CD14-positive monocyte (primary cell): Measurements from ENCODE around the gene NUDT1. TPM values are rescaled to one million over a fixed set of nuclear protein-coding genes. Genes with fewer than 3 reads are reported as not detected.

Source experiments
- DNase-seq, 3 donors: peaks; one replicate each; pipeline ENCODE4 v3.0.0-alpha.2; 2011 to 2022
- H2AFZ ChIP-seq: 2 replicates; pipeline ENCODE4 v1.6.0; 2012; ENCODE audit warnings: mild to moderate bottlenecking, low read depth, low read length, inconsistent platforms; ENCODE audit not compliant: insufficient read depth, poor library complexity, severe bottlenecking
- H3K27ac ChIP-seq, 2 donors: 1 replicate in 1 of 2; 2 replicates in 1 of 2; pipeline ENCODE4 v1.5.1; 2012 to 2013; ENCODE audit warnings: low read length in 2 of 2, control low read depth in 1 of 2, inconsistent platforms in 1 of 2, low read depth in 1 of 2, mild to moderate bottlenecking in 1 of 2
- H3K27me3 ChIP-seq, 2 donors: one replicate each; pipeline versions ENCODE4 v1.6.0 to v1.6.1; 2011 to 2013; ENCODE audit warnings: low read length in 2 of 2; ENCODE audit not compliant: control insufficient read depth in 2 of 2, insufficient read depth in 2 of 2
- H3K36me3 ChIP-seq, 2 donors: replicated peaks in 1 of 2; 1 replicate in 1 of 2; 2 replicates in 1 of 2; pipeline versions ENCODE4 v1.5.1 to v1.6.1; 2012 to 2013; ENCODE audit warnings: low read length in 2 of 2, control low read depth in 1 of 2, inconsistent platforms in 1 of 2, mild to moderate bottlenecking in 1 of 2; ENCODE audit not compliant: insufficient read depth in 2 of 2, control insufficient read depth in 1 of 2
- H3K4me1 ChIP-seq, 2 donors: 1 replicate in 1 of 2; 2 replicates in 1 of 2; pipeline versions ENCODE4 v1.5.1 to v1.6.1; 2012 to 2013; ENCODE audit warnings: low read length in 2 of 2, control low read depth in 1 of 2, inconsistent platforms in 1 of 2, mild to moderate bottlenecking in 1 of 2, moderate library complexity in 1 of 2; ENCODE audit not compliant: insufficient read depth in 2 of 2, control insufficient read depth in 1 of 2
- H3K4me2 ChIP-seq: replicated peaks from 2 replicates; pipeline ENCODE3; 2012; ENCODE audit warnings: low read length, moderate library complexity, mild to moderate bottlenecking; ENCODE audit not compliant: poor library complexity, severe bottlenecking; ENCODE audit errors: extremely low read depth
- H3K4me3 ChIP-seq, 3 experiments: fragments of 200-600 bp in 1 of 3; sonication (generic) in 1 of 3; replicated peaks in 1 of 3; 1 replicate in 2 of 3; 2 replicates in 1 of 3; pipeline ENCODE4 v1.5.1; 2011 to 2013; ENCODE audit warnings: low read length in 3 of 3, mild to moderate bottlenecking in 3 of 3, control low read depth in 2 of 3, low read depth in 2 of 3, inconsistent platforms in 1 of 3, moderate library complexity in 1 of 3
- H3K79me2 ChIP-seq: 2 replicates; pipeline ENCODE4 v1.6.0; 2012; ENCODE audit warnings: mild to moderate bottlenecking, control low read depth, inconsistent platforms, low read length, moderate library complexity; ENCODE audit not compliant: insufficient read depth
- H3K9ac ChIP-seq: 2 replicates; pipeline ENCODE4 v1.6.0; 2017; ENCODE audit warnings: low read length, mild to moderate bottlenecking; ENCODE audit not compliant: insufficient read depth, poor library complexity, severe bottlenecking
- H3K9me3 ChIP-seq, 2 donors: replicated peaks in 1 of 2; 1 replicate in 1 of 2; 2 replicates in 1 of 2; pipeline versions ENCODE4 v1.5.1 to v1.6.1; 2012 to 2013; ENCODE audit warnings: low read length in 2 of 2, control low read depth in 1 of 2; ENCODE audit not compliant: control insufficient read depth in 1 of 2, insufficient read depth in 1 of 2
- H4K20me1 ChIP-seq: 2 replicates; pipeline ENCODE4 v1.6.0; 2012; ENCODE audit warnings: mild to moderate bottlenecking, low read length, control low read depth, moderate library complexity; ENCODE audit not compliant: insufficient read depth
- H3K27ac Mint-ChIP-seq, 7 donors: one replicate each; pipeline ENCODE4 v1.8.0; 2020; ENCODE audit warnings: mild to moderate bottlenecking in 7 of 7, mixed read lengths in 7 of 7, moderate library complexity in 6 of 7, inconsistent platforms in 2 of 7
- H3K27me3 Mint-ChIP-seq, 3 donors: one replicate each; pipeline ENCODE4 v1.8.0; 2021 to 2022; ENCODE audit warnings: low read depth in 3 of 3, mild to moderate bottlenecking in 3 of 3, mixed read lengths in 3 of 3, moderate library complexity in 3 of 3, inconsistent platforms in 1 of 3
- H3K36me3 Mint-ChIP-seq, 2 donors: one replicate each; pipeline ENCODE4 v1.8.0; 2020; ENCODE audit warnings: mixed read lengths in 2 of 2, inconsistent platforms in 1 of 2, mild to moderate bottlenecking in 1 of 2
- H3K4me1 Mint-ChIP-seq: one replicate; pipeline ENCODE4 v1.8.0; 2020; ENCODE audit warnings: mild to moderate bottlenecking, mixed read lengths
- H3K4me3 Mint-ChIP-seq, 2 donors: one replicate each; pipeline ENCODE4 v1.8.0; 2020; ENCODE audit warnings: mild to moderate bottlenecking in 2 of 2, mixed read lengths in 2 of 2, moderate library complexity in 1 of 2
- H3K9me3 Mint-ChIP-seq, 7 donors: one replicate each; pipeline ENCODE4 v1.8.0; 2020 to 2022; ENCODE audit warnings: mixed read lengths in 7 of 7, mild to moderate bottlenecking in 6 of 7, moderate library complexity in 6 of 7, inconsistent platforms in 2 of 7
- WGBS: methylation state at CpG from one replicate; pipeline ENCODE4 v1.1.5; 2013; ENCODE audit warnings: missing lambda C conversion rate; ENCODE audit not compliant: insufficient coverage; 5-methylcytosine and 5-hydroxymethylcytosine counted together
- intact Hi-C, 2 donors: fragments of 100-400 bp; cut with micrococcal nuclease; formaldehyde crosslinking; loops; one replicate each; pipeline versions ENCODE4 v1.15.0 to v1.15.1; 2023
- polyA plus RNA-seq, 3 donors: library from polyadenylated mRNA; depleted of rRNA in 1 of 3; unstranded in 2 of 3; stranded (reverse) in 1 of 3; fragments of 300-500 nt in 2 of 3; fragments of >200 nt in 1 of 3; fragmentation: Illumina TruSeq in 2 of 3; gene quantifications; 1 replicate in 2 of 3; 2 replicates in 1 of 3; pipeline ENCODE4 v1.2.3, GENCODE V29; 2012 to 2021
- TF ChIP-seq, protein P1 (sequence below): fragments of 200-600 bp; IDR thresholded peaks from one replicate; pipeline ENCODE4 v1.8.0; 2022; ENCODE audit warnings: antibody characterized with exemption, mild to moderate bottlenecking

The NUDT1 gene
- polyA plus RNA-seq, 3 donors, result 19.6 to 42.6 (median 40.8) TPM

DNA sequence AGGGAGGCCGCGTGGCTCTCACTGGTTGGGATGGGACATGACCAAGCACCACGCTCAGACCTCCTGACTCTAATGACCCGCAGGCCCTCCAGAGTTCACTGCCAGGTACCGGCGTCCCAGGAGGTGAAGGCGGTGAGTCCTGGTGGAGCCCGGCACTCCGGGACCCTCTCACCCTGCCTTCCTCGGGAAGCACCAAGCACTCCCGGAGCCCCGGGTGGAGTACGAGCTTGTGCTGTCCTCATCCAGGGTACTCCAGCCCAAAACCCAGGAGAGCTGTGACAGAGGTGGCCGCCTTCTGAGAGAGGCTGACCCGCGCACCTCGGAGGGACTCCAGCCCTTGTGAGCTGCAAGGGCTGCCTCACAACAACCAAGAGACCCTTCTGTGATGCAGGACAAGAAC, 18.7 kb upstream of the NUDT1 start:
- Histone ChIP-seq H3K27ac (no peak overlapping the region), H2AFZ (no peak overlapping the region), H3K4me2 (no peak overlapping the region), H3K27me3 (no peaks in the 10 kb centered on the region), H3K9me3 (no peaks in the 10 kb centered on the region), H3K9ac (no peak overlapping the region), H4K20me1 (peaks cover 13% of the 10 kb centered on the region), H3K4me3 (no peak overlapping the region), H3K79me2 (peaks cover 14% of the 10 kb centered on the region), H3K4me1 (no peaks in the 10 kb centered on the region), H3K36me3 (peaks cover 80 to 100% of the 10 kb centered on the region in 2 donors)
- no peaks in the 10 kb centered on the region for H3K4me1 Mint-ChIP-seq
- intact Hi-C loops, result no loop called here
- peaks cover 84 to 98% of the 10 kb centered on the region in 2 donors for H3K36me3 Mint-ChIP-seq
- 96% methylated on average over 17 of the region's 17 CpGs for WGBS
- no peak for DNase-seq
- peaks cover 0 to 2% (median 0%) of the 10 kb centered on the region in 3 donors for H3K27me3 Mint-ChIP-seq
- TF ChIP-seq, protein P1, sequence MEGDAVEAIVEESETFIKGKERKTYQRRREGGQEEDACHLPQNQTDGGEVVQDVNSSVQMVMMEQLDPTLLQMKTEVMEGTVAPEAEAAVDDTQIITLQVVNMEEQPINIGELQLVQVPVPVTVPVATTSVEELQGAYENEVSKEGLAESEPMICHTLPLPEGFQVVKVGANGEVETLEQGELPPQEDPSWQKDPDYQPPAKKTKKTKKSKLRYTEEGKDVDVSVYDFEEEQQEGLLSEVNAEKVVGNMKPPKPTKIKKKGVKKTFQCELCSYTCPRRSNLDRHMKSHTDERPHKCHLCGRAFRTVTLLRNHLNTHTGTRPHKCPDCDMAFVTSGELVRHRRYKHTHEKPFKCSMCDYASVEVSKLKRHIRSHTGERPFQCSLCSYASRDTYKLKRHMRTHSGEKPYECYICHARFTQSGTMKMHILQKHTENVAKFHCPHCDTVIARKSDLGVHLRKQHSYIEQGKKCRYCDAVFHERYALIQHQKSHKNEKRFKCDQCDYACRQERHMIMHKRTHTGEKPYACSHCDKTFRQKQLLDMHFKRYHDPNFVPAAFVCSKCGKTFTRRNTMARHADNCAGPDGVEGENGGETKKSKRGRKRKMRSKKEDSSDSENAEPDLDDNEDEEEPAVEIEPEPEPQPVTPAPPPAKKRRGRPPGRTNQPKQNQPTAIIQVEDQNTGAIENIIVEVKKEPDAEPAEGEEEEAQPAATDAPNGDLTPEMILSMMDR, result no peak
- peaks cover 0 to 2% (median 0%) of the 10 kb centered on the region in 7 donors for H3K9me3 Mint-ChIP-seq
- H3K4me3 Mint-ChIP-seq, result no peak overlapping the region
- no peak overlapping the region for H3K27ac Mint-ChIP-seq

DNA sequence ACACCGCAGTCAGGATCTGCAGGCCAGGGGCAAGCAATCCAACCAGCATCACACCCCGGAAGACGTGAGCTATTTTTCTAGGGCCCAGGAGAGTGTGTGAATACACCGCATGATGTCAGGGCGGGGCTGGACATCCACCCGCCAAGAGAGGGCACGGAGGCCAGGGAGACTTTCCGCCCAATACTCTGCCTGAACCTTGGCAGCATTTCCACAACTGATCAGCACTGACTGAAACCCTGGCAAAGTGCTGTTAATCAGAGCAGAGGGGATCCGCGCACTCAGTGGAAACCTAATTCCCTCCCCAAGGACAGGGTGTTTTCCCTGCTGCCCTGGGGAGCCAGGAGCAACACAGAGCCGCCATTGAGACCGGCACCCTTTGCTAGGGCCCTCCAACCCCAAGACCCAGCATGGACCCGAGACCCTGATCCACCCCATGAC, 17.5 kb upstream of the NUDT1 start:
- Mint-ChIP-seq H3K4me1 (peaks cover 2% of the 10 kb centered on the region), H3K27ac (no peak overlapping the region), H3K36me3 (peaks cover 81 to 96% of the 10 kb centered on the region in 2 donors), H3K9me3 (peaks cover 0 to 2% (median 0%) of the 10 kb centered on the region in 7 donors), H3K4me3 (no peak overlapping the region), H3K27me3 (peaks cover 0 to 2% (median 0%) of the 10 kb centered on the region in 3 donors)
- intact Hi-C loops, result no loop called here
- H4K20me1 ChIP-seq, result peaks cover 15% of the 10 kb centered on the region
- H3K9ac ChIP-seq, result no peak overlapping the region
- peaks cover 84 to 95% of the 10 kb centered on the region in 2 donors for H3K36me3 ChIP-seq
- no peak overlapping the region for H3K4me2 ChIP-seq
- DNase-seq, result no peak
- WGBS, result 97% methylated on average over 13 of the region's 13 CpGs
- no peaks in the 10 kb centered on the region for H3K9me3 ChIP-seq
- H2AFZ ChIP-seq, result no peak overlapping the region
- no peak overlapping the region for H3K27ac ChIP-seq
- TF ChIP-seq, protein P1, result no peak
- H3K27me3 ChIP-seq, result no peaks in the 10 kb centered on the region
- peaks cover 18% of the 10 kb centered on the region for H3K79me2 ChIP-seq
- no peak overlapping the region for H3K4me3 ChIP-seq
- H3K4me1 ChIP-seq, result no peaks in the 10 kb centered on the region
